Islet precursor cell (in vitro differentiated cells): ENCODE measurements around the gene FLT1.

Experiments used
- DNase-seq: peaks from one replicate; pipeline ENCODE4 v3.0.0-alpha.2; 2018

The FLT1 gene

GRCh38 chr13:28452755-28453154, 42.2 kb downstream of the FLT1 start:
- no peak for DNase-seq

GRCh38 chr13:28451482-28452217, 43.3 kb downstream of the FLT1 start:
- DNase-seq, result peak; percentile 67

GRCh38 chr13:28449826-28450773, 44.8 kb downstream of the FLT1 start:
- DNase-seq, result no peak

GRCh38 chr13:28448651-28449358, 46.1 kb downstream of the FLT1 start:
- DNase-seq, result no peak

- no peak for DNase-seq
These were observed 46.9 kb downstream of the FLT1 start for GRCh38 chr13:28447989-28448388.

- no peak for DNase-seq
These were observed 47.7 kb downstream of the FLT1 start for GRCh38 chr13:28447206-28447605.

- no peak for DNase-seq
These were observed 52.1 kb downstream of the FLT1 start for GRCh38 chr13:28442839-28443238.

- DNase-seq, result no peak
These were observed 53.4 kb downstream of the FLT1 start for GRCh38 chr13:28441529-28441928.

GRCh38 chr13:28440774-28441504, 54.0 kb downstream of the FLT1 start:
- no peak for DNase-seq

- no peak for DNase-seq
These were observed 56.2 kb downstream of the FLT1 start for GRCh38 chr13:28438598-28439334.

- no peak for DNase-seq
These were observed 56.9 kb downstream of the FLT1 start for GRCh38 chr13:28438067-28438466.

- DNase-seq, result no peak
These were observed 59.0 kb downstream of the FLT1 start for GRCh38 chr13:28435917-28436316.

GRCh38 chr13:28434926-28435325, 60.0 kb downstream of the FLT1 start:
- DNase-seq, result no peak

GRCh38 chr13:28432816-28433560, 61.9 kb downstream of the FLT1 start:
- DNase-seq, result no peak

GRCh38 chr13:28429685-28430290, 65.1 kb downstream of the FLT1 start:
- DNase-seq, result no peak

- DNase-seq, result no peak
These were observed 65.8 kb downstream of the FLT1 start for GRCh38 chr13:28429096-28429495.

- DNase-seq, result no peak
These were observed 68.5 kb downstream of the FLT1 start for GRCh38 chr13:28426381-28426780.

- DNase-seq, result no peak
These were observed 69.1 kb downstream of the FLT1 start for GRCh38 chr13:28425793-28426192.

- no peak for DNase-seq
These were observed 70.4 kb downstream of the FLT1 start for GRCh38 chr13:28424541-28424940.

- DNase-seq, result no peak
These were observed 71.9 kb downstream of the FLT1 start for GRCh38 chr13:28423010-28423409.
